Stimulated activated effector memory CD8-positive, alpha-beta T cell treated with anti-CD3 and anti-CD28 coated beads, Interleukin-12 subunit alpha, Interleukin-12 subunit beta, amount 100 ng/mL, for 72 hours (primary cell): Measurements from ENCODE around the gene PMEL.
A peak's percentile ranks its signal among the peaks of the same experiment; 100 is the strongest.

Experiments used
- ATAC-seq: fragments of 150-1000 bp; cut with Tn5 transposase; 2 replicates; pipeline ENCODE4 v1.10.0; 2021
- DNase-seq, 2 donors: peaks; one replicate each; pipeline ENCODE4 v3.0.0; 2021 to 2022; ENCODE audit warnings: low spot score in 2 of 2
- H3K27ac Mint-ChIP-seq: one replicate; pipeline ENCODE4 v1.8.0; 2022; ENCODE audit warnings: mild to moderate bottlenecking, mixed read lengths
- H3K36me3 Mint-ChIP-seq: one replicate; pipeline ENCODE4 v1.8.0; 2022; ENCODE audit warnings: mild to moderate bottlenecking, mixed read lengths
- H3K4me1 Mint-ChIP-seq: one replicate; pipeline ENCODE4 v1.8.0; 2022; ENCODE audit warnings: mixed read lengths
- H3K4me3 Mint-ChIP-seq: one replicate; pipeline ENCODE4 v1.8.0; 2022; ENCODE audit warnings: mild to moderate bottlenecking, mixed read lengths
- H3K9me3 Mint-ChIP-seq: one replicate; pipeline ENCODE4 v1.8.0; 2022; ENCODE audit warnings: mixed read lengths

Gene PMEL

GRCh38 chr12:55972042-55972441 lies 6.2 kb upstream of the PMEL start:
- H3K4me1 Mint-ChIP-seq = peaks cover 22% of the 10 kb centered on the region
- H3K27ac Mint-ChIP-seq = no peak overlapping the region
- H3K4me3 Mint-ChIP-seq = no peak overlapping the region
- H3K9me3 Mint-ChIP-seq = no peaks in the 10 kb centered on the region
- peaks cover 2% of the 10 kb centered on the region for H3K36me3 Mint-ChIP-seq
- ATAC-seq (no peak), DNase-seq (no peak)

GRCh38 chr12:55970775-55971174 lies 4.9 kb upstream of the PMEL start:
- peak overlapping the region; percentile 34 for H3K27ac Mint-ChIP-seq
- no peak for ATAC-seq

DNA sequence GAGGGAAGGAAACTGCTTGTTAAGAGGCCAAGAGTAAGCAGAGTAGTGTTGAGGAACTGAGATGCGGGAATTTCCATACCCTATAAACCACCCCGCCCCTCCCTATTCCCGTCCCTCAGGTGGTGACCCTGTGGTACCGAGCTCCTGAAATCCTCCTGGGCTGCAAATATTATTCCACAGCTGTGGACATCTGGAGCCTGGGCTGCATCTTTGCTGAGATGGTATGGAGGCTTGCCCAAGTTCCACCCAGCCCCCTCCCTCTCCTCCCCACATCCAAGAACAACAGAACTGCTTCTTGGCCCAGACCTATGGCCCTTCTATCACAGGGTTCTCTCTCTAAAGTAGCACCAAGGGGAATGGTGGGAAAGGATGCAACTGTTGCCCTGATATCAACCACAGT lies 3.5 kb upstream of the PMEL start:
- H3K4me3 Mint-ChIP-seq = no peak overlapping the region
- H3K27ac Mint-ChIP-seq = peak overlapping the region; percentile 97
- H3K36me3 Mint-ChIP-seq = peaks cover 10% of the 10 kb centered on the region
- H3K4me1 Mint-ChIP-seq = peaks cover 30% of the 10 kb centered on the region
- no peak for DNase-seq
- no peaks in the 10 kb centered on the region for H3K9me3 Mint-ChIP-seq
- ATAC-seq = no peak

More at GRCh38 chr12:55970775-55971174, 4.9 kb upstream of the PMEL start:
- Mint-ChIP-seq H3K36me3 (peaks cover 10% of the 10 kb centered on the region), H3K4me3 (no peak overlapping the region), H3K9me3 (no peaks in the 10 kb centered on the region), H3K4me1 (peaks cover 26% of the 10 kb centered on the region)
- no peak for DNase-seq

GRCh38 chr12:55966408-55967281 lies 803 bp upstream of the PMEL start, which contains the start of gene CDK2:
TSS of gene CDK2 (plus strand) at chr12:55966830. CDS start at chr12:55967009, 179 bp downstream.
- peaks cover 30% of the 10 kb centered on the region for H3K4me1 Mint-ChIP-seq
- H3K27ac Mint-ChIP-seq = peak within 1 kb of the TSS; percentile 97
- ATAC-seq (peak; percentile 94), DNase-seq (peak; percentile 86 to 96)
- peak within 1 kb of the TSS; percentile 99 for H3K4me3 Mint-ChIP-seq
- H3K9me3 Mint-ChIP-seq = no peaks in the 10 kb centered on the region
- H3K36me3 Mint-ChIP-seq = peaks cover 10% of the 10 kb centered on the region

DNA sequence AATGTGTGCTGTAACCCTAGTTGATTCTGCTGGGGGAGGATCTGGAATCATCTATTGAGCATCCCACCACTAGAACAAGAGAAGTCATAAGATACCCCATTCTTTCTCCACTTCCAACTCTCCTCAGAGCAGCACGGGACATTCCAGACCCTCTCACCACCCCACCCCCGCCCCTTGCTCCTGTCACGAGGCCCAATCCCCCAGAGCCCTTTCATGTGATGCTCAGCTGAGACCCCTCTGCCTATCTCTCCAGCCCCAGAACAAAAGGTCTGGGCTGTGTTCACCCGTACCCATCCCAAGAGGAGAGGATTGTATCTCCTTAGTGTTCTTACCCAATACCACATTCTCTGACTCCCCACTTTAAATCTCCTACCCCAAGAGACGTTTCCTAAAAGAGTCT lies 602 bp downstream of the PMEL start:
- H3K9me3 Mint-ChIP-seq = no peaks in the 10 kb centered on the region
- H3K27ac Mint-ChIP-seq = peak overlapping the region; percentile 97
- H3K36me3 Mint-ChIP-seq = peaks cover 10% of the 10 kb centered on the region
- DNase-seq (no peak), ATAC-seq (no peak)
- H3K4me3 Mint-ChIP-seq = no peak overlapping the region
- H3K4me1 Mint-ChIP-seq = peaks cover 30% of the 10 kb centered on the region

- H3K4me1 Mint-ChIP-seq = peaks cover 30% of the 10 kb centered on the region
- H3K27ac Mint-ChIP-seq = no peak overlapping the region
- H3K4me3 Mint-ChIP-seq = no peak overlapping the region
- H3K36me3 Mint-ChIP-seq = peaks cover 10% of the 10 kb centered on the region
- H3K9me3 Mint-ChIP-seq = no peaks in the 10 kb centered on the region
- no peak for ATAC-seq
- no peak for DNase-seq
These were observed 2.1 kb downstream of the PMEL start for GRCh38 chr12:55963760-55964159.

DNA sequence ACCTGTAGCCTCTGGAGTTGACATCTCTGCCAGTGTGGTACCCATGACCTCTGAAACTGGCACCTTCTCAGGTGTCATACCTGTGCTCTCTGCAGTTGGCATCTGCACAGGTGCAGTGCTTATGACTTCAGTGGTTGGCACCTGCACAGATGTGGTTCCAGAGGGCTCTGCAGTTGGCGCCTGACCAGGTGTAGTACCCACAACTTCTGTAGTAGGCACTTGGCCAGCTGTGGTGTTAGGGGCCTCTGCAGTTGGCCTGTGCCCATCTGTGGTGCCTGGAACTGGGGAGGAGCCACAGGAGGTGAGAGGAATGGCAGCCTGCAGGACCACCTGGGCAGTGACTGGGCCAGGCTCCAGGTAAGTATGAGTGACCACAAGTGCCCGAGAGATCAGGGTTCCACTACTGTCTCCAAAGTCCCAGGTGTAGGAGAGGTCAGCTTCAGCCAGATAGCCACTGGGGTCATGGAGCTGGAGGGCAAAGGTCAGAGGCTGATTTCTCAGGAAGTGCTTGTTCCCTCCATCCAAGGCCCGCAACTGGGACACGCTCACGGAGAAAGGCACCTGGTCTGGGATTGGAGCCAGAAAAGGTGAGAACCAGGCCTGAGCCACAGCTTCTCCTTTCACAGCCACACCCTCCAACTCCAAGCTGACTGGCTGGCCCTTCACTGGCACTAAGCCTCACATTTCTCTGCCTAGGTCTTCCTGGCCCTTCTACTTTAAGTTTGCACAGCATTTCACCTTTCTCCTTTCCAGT lies 8.6 kb downstream of the PMEL start:
- ATAC-seq (no peak), DNase-seq (no peak)
- peak overlapping the region; percentile 85 for H3K27ac Mint-ChIP-seq
- no peak overlapping the region for H3K4me3 Mint-ChIP-seq
- peaks cover 37% of the 10 kb centered on the region for H3K36me3 Mint-ChIP-seq
- H3K9me3 Mint-ChIP-seq = no peaks in the 10 kb centered on the region
- H3K4me1 Mint-ChIP-seq = peaks cover 17% of the 10 kb centered on the region

GRCh38 chr12:55955800-55956508 lies 9.9 kb downstream of the PMEL start:
- ATAC-seq (peak; percentile 74), DNase-seq (no peak)
- H3K27ac Mint-ChIP-seq = peak overlapping the region; percentile 68
- H3K4me3 Mint-ChIP-seq = no peak overlapping the region
- peaks cover 17% of the 10 kb centered on the region for H3K4me1 Mint-ChIP-seq
- peaks cover 50% of the 10 kb centered on the region for H3K36me3 Mint-ChIP-seq
- no peaks in the 10 kb centered on the region for H3K9me3 Mint-ChIP-seq

DNA sequence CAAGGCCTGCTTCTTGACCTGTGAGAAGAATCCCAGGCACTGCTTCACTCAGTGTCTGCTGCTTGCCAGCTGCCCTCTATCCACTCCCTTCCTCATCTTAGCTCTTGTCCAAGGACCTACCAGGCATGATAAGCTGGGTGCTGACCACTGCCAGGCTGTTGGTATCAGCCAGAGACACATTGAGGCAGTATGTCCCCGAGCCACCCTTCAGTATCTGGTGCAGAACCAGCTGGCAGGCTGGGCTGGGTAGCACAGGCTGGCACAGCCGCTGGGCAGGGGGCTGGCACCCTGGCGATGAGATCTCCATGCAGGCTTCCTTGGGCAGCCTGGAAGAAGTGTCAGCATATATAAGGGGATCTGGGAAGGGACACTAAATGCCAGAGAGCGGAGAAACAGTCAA lies 10.5 kb downstream of the PMEL start:
- Mint-ChIP-seq H3K9me3 (no peaks in the 10 kb centered on the region), H3K4me3 (no peak overlapping the region), H3K27ac (peak overlapping the region; percentile 68), H3K4me1 (peaks cover 17% of the 10 kb centered on the region), H3K36me3 (peaks cover 56% of the 10 kb centered on the region)
- ATAC-seq (peak; percentile 12), DNase-seq (no peak)

GRCh38 chr12:55946553-55946952 lies 19.3 kb downstream of the PMEL start:
- Mint-ChIP-seq H3K9me3 (no peaks in the 10 kb centered on the region), H3K4me3 (no peak overlapping the region), H3K4me1 (peaks cover 15% of the 10 kb centered on the region), H3K27ac (peak overlapping the region; percentile 82), H3K36me3 (peaks cover 100% of the 10 kb centered on the region)
- no peak for DNase-seq
- peak; percentile 51 for ATAC-seq

- DNase-seq = no peak
- Mint-ChIP-seq H3K4me3 (no peak overlapping the region), H3K9me3 (no peaks in the 10 kb centered on the region), H3K36me3 (peaks cover 100% of the 10 kb centered on the region), H3K4me1 (peaks cover 44% of the 10 kb centered on the region), H3K27ac (peak overlapping the region; percentile 4)
- no peak for ATAC-seq
These were observed 23.2 kb downstream of the PMEL start for GRCh38 chr12:55942577-55943136.

GRCh38 chr12:55942055-55942454 lies 23.8 kb downstream of the PMEL start:
- no peak overlapping the region for H3K4me3 Mint-ChIP-seq
- no peak for DNase-seq
- no peaks in the 10 kb centered on the region for H3K9me3 Mint-ChIP-seq
- ATAC-seq = no peak
- H3K4me1 Mint-ChIP-seq = peaks cover 50% of the 10 kb centered on the region
- H3K36me3 Mint-ChIP-seq = peaks cover 100% of the 10 kb centered on the region
- H3K27ac Mint-ChIP-seq = peak overlapping the region; percentile 4

DNA sequence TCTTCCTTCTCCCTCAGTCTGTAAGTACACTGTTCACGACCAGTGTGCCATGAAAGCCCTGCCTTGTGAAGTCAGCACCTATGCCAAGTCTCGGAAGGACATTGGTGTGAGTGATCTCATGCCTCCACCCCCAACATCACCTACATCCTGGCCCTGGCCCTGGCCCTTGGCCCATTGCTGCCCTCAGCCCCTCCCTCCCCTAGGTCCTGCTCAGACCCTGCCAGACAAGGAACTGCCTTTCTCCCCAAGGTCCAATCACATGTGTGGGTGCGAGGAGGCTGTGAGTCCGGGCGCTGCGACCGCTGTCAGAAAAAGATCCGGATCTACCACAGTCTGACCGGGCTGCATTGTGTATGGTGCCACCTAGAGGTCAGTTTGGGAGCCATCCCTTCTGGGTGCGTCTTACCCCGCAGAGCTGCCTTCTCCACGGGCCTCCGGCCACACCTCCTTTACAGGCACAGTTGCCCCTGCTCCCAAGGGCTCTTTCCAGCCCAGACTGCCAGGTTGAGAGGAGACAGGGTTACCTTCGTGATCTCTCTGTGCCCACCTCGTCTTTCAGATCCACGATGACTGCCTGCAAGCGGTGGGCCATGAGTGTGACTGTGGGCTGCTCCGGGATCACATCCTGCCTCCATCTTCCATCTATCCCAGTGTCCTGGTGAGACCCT lies 25.6 kb downstream of the PMEL start:
- Mint-ChIP-seq H3K4me1 (peaks cover 56% of the 10 kb centered on the region), H3K36me3 (peaks cover 100% of the 10 kb centered on the region), H3K27ac (peak overlapping the region; percentile 53), H3K4me3 (no peak overlapping the region), H3K9me3 (no peaks in the 10 kb centered on the region)
- ATAC-seq = peak; percentile 93
- DNase-seq = peak; percentile 75 to 90

DNA sequence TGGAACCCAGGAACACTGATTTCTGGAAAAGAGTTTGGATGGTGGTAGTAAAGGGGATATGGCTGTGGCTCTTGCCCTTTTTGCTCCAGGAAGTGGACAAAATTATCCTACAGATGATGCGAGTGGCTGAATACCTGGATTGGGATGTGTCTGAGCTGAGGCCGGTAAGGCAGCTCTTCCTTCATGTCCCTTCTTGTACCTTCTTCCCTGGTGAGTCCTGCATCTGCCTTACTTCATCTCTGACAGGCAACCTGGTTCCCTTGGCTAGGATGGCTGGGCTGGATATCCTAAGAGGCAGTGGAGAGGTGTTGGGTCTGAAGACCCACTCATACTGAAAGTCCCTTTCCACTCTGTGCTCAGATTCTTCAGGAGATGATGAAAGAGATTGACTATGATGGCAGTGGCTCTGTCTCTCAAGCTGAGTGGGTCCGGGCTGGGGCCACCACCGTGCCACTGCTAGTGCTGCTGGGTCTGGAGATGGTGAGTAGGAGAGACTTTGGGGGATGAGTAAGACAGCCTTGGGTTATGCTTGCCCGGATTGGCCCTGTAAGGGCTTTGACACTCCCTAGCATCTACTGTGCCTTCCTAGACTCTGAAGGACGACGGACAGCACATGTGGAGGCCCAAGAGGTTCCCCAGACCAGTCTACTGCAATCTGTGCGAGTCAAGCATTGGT lies 26.9 kb downstream of the PMEL start:
- no peak overlapping the region for H3K4me3 Mint-ChIP-seq
- no peak for DNase-seq
- peaks cover 99% of the 10 kb centered on the region for H3K36me3 Mint-ChIP-seq
- H3K9me3 Mint-ChIP-seq = no peaks in the 10 kb centered on the region
- ATAC-seq = peak; percentile 25
- peaks cover 66% of the 10 kb centered on the region for H3K4me1 Mint-ChIP-seq
- H3K27ac Mint-ChIP-seq = peak overlapping the region; percentile 53
